RKO (cell line): ENCODE measurements around the gene STIM2.
"Not testable (repeated sequence)": the region's sequence is repeated elsewhere in the genome, so short reads cannot be mapped to it uniquely, and the experiment has no call there.

ENCODE experiments used
- DNase-seq: peaks from one replicate; pipeline ENCODE4 v3.0.0-alpha.2; 2016; ENCODE audit warnings: low spot score

STIM2 gene

DNA sequence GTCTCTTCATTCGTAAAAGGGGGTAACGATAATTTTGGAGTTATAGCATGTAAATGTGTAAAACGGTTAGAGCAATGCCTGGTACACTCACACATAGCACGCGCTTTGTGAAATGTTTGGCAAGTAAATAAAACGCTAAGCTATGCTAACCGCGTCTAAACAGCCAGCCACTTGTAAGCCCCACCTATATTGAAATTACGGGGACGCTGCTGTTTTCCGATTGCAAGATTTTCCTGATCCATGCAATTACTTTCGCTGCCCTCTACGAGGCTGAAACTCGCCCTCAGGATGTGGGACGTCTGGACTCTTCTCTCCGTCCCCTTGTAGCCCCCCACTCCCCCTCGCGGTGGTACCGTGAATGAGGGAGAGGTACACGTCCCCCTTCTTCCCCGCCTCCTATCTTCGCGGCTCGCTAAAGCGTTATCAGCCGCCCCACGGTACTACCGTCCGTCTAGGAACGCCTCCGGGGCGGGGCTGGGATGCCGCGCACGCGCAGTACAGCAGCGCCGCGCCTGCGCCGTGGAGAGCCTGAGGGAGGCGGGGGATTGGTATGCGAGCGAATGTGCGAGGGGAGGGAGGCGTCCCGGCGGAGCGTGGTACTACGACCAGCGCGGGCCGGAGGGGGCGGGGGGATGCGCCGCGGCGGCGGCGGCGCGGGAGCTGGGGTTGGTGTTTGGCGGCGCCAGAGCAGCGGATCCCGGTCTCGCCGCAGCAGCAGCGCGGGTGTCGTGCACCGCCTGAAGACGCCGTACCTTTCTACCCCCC is at the start of gene STIM2:
Gene STIM2, plus strand, starts transcription at position 685 of the 765 bp plus-strand sequence.
- peak; percentile 94 for DNase-seq

DNA sequence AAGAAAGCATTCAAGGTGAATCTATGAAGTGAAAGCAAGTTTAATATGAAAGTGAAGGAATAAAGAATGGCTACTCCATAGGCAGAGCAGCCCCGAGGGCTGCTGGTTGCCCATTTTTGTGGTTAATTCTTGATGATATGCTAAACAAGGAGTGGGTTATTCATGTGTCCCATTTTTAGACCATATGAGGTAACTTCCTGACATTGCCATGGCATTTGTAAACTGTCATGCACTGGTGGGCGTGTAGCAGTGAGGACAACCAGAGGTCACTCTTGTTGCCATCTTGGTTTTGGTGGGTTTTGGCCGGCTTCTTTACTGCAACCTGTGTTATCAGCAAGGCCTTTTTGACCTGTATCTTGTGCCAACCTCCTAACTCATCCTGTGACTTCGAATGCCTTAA is 49.1 kb upstream of the STIM2 start:
- DNase-seq: not testable (repeated sequence)

- no peak for DNase-seq
Observed at GRCh38 chr4:26812049-26812714, 48.5 kb upstream of the STIM2 start.

- no peak for DNase-seq
Observed at GRCh38 chr4:26813698-26814097, 46.9 kb upstream of the STIM2 start.

DNA sequence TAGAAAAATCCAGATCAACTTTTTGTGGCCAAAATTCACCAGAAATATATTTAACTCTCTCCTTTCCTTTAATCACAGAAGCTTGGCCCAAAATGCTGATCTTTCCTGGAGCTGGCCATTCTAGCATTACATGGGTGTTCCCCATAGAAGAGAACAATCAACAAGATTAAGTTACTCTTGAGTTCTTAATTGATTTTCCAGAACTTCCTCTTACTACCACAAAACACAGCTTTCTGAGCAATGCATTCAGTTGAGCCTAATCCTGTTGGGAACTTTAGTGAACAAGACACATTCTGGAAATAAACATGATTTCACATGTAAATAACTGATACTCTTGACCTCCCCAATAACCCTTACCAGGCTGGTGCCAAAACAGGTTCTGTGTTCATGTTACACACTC is 45.4 kb upstream of the STIM2 start:
- no peak for DNase-seq

- DNase-seq: no peak
Observed at GRCh38 chr4:26815706-26816105, 44.9 kb upstream of the STIM2 start.

DNA sequence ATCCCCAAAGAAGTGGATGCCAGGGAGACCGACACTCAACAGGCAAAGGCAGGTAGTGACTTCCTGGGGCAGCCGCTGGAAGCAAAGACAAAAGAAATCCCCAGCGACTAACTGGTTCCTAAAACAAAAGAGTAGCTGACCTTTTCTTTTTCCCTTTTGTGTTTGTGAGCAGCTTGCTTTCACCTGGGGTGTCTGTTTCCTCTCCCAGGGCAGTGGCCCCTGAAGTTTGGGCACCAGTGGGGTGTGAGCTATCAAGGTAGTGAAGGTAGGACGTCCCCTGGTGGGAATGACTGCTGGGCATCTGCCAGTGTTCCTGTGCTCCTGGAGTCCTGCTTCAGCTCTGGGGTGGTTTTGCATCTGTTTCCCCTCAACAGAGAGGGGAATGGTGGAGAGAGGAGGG is 41.6 kb upstream of the STIM2 start:
- no peak for DNase-seq

DNA sequence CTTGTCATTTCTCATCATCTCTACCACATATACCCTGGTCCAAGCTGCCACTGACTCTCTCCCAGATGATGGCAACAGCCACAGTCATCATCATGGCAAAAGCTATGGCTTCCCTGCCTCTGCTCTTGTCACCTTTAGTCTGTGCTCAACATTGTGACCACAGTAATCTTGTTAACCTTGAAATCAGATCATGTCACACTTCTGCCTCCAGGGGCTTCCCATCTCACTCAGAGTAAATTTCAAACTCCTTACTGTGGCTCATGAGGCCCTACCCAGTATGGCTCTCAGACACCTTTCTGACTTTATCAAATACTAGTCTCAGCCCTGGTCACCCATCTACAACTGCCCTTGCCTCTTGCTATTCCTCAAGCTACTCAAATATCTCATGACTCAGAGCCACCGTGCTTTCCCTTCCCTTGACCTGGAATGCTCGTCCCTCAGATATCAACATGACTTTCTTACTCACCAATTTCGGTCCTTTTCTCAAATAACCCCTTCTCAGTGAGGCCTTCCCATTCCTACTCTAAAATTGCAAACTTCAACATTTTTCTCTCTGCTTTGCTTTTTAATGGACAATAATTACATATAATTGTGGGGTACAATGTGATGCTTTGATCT is 41.1 kb upstream of the STIM2 start:
- DNase-seq: no peak

DNA sequence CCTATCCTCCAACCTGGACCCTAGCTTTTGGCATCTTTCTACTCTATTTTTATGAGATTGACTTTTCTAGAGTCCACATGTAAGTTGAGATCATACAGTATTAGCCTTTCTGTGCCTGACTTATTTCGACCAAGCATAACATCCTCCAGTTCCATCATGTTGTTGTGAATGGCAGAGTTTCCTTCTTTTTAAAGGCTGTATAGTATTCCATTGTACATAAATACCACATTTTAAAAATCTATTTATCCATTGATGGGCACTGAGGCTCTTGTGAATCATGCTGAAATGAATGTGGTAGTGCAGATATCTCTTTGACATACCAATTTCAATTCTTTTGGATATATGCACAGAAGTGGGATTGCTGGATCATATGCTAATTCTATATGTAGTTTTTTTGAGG is 40.3 kb upstream of the STIM2 start:
- DNase-seq: no peak

- DNase-seq: no peak
Observed at GRCh38 chr4:26821031-26821430, 39.6 kb upstream of the STIM2 start.

- no peak for DNase-seq
Observed at GRCh38 chr4:26821677-26822503, 38.8 kb upstream of the STIM2 start.

GRCh38 chr4:26822546-26822945 is 38.1 kb upstream of the STIM2 start:
- no peak for DNase-seq

DNA sequence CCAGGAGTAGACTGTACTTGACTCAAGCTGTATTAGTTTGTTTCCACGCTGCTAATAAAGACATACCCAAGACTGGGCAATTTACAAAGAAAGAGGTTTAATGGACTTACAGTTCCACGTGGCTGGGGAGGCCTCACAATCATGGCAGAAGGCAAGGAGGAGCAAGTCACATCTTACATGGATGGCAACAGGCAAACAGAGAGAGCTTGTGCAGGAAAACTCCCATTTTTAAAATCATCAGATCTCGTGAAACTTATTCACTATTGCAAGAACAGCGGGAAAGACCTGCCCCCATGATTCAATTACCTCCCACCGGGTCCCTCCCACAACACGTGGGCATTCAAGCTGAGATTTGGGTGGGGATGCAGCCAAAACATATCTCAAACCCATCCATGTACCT is 37.7 kb upstream of the STIM2 start:
- DNase-seq: not testable (repeated sequence)

GRCh38 chr4:26823583-26823982 is 37.1 kb upstream of the STIM2 start:
- no peak for DNase-seq

GRCh38 chr4:26824667-26825066 is 36.0 kb upstream of the STIM2 start:
- DNase-seq: no peak

DNA sequence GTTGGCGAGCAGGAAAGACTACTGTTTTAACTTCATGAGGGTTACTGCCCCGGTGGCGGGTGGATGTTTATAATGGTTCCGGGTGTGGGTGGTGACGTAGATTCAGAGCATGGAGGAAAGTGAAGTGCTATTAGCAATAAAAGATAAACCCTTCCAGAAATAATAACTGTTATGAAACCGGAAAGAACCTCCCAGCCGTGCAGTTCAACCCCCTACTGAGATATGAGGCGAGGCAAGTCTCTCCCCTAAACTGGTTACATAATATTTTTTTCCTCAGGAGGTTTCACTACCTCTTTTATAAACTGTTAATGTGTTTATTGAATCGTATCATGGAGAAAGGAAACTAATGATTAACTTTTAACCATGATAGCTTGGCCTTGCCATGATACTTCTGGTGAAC is 33.9 kb upstream of the STIM2 start:
- DNase-seq: no peak

DNA sequence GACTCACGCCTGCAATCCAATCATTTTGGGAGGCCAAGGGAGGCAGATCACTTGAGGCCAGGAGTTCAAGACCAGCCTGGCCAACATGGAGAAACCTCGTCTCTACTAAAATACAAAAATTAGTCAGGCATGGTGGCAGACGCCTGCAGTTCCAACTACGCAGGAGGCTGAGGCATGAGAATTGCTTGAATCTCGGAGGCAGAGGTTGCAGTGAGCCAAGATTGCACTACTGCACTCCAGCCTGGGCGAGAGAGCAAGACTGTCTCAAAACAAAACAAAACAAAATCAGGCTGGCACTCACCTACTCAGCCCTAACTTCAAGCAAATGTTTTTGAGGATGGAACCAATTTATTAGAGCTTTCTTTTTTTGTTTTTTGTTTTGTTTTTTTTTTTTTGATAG is 33.3 kb upstream of the STIM2 start:
- DNase-seq: not testable (repeated sequence)

DNA sequence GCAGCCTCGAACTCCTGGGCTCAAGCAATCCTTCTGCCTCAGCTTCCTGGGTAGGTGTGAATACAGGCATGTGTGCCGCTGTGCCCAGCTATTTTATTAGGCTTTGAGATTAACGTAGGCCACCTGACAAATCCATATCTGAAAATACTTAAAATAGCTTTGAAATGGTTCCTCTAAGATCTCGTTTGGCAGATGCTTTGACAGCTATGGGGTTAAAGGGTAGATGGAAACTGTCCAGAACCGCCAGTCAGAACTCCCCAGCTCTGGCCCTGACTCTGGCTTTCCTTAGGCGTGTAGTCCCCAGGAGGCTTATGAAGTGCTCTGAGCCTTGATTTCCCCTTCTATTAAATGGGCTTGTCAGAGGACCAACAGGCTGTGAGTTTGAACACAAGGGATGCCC is 32.8 kb upstream of the STIM2 start:
- no peak for DNase-seq

- DNase-seq: no peak
Observed at GRCh38 chr4:26829018-26829417, 31.6 kb upstream of the STIM2 start.

DNA sequence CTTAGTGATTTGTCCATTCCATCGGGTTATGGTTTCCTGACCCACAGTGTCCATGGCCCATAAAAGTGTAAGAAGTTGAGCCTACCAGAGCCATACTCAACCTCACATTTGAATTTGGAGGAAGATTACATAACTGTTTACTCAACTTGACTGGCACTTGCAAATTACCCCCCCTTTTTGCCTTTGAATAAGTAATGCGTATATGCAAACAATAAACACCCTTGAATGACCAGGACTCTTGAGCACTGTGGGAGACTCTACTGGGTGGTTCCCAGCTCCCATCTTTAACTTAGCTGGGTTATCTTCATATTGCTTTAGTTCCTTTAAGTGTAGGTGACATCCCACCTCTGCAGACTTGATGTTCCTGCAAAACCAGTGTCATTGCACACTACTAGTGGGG is 30.6 kb upstream of the STIM2 start:
- no peak for DNase-seq

DNA sequence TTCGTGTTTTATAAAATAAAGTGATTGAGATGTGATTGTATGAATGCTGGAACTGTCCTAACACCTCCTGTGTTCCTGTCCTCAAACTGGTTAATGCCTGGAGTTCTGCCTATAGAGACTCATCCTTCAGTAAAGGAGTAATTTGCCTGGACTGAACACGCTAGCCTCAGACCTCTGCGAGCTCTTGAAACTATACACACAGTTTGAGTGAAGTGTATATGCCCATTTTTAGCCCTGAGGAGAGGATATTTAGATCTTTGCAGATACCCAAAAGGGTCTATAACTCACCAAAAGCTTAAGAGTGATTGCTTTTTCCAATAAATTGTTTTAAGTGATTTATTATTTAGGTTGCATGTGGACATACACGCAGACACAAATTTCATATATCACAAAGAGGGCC is 29.9 kb upstream of the STIM2 start:
- no peak for DNase-seq

DNA sequence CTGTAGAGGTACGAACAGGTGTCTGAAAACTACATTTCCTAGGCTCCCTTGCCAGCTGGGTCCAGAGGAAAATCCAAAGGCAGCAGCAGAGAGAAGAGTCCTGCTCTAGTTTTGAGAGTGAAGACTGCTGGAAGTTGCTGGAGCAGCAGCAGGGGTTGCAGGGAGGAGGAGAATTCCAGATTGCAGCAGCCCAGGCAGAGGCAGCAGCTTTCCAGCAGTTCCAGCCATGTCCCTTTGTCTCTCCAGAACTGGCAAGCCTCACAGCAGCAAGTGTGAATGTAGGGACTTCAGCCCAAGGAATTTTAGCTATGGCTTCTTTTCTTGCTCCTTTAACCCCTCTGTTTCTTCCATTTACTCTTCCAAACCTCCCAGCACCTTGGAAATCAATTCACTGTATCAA is 24.1 kb upstream of the STIM2 start:
- no peak for DNase-seq
